Activated gamma-delta T cell (primary cell): ENCODE measurements around the gene KIF6.
"Not testable (repeated sequence)": the region's sequence is repeated elsewhere in the genome, so short reads cannot be mapped to it uniquely, and the experiment has no call there.

ENCODE experiments used
- DNase-seq: peaks from one replicate; lab custom pipeline; 2025; lab: John Stamatoyannopoulos, UW

KIF6 gene

DNA sequence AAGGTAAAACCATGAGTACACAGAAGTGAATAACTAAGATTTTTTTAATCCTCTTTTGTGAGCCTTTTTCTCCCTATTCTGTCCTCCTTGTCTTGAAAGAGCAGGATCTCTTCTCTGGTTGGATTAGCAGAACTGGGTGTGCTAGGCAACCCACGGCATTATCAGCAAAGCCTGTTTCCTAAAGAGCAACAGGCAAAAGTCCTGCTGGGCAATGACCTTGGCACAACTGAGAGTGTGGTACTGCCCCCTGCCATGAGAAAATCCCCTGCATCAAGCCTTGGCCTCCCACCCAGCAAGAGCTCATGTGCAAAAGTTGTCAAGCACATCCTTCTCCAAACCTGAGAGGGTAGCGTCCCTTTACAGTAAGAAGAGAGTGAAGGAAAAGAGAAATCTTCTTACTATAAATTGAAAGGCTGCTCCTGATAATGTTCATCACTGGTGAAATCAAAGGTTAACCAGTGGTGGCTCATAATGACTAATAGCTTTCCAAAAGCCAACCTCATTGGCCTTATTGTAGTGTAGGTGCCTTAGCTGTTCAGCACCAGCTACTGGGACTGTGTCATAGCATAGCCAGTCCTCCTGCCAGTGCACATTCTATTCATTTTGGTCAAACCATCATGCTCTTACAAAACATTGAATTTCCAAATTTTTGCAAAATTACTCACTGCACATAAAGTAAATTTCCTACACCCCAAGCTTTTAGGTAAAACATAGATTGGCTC is 17.1 kb downstream of the KIF6 start:
- no peak for DNase-seq

DNA sequence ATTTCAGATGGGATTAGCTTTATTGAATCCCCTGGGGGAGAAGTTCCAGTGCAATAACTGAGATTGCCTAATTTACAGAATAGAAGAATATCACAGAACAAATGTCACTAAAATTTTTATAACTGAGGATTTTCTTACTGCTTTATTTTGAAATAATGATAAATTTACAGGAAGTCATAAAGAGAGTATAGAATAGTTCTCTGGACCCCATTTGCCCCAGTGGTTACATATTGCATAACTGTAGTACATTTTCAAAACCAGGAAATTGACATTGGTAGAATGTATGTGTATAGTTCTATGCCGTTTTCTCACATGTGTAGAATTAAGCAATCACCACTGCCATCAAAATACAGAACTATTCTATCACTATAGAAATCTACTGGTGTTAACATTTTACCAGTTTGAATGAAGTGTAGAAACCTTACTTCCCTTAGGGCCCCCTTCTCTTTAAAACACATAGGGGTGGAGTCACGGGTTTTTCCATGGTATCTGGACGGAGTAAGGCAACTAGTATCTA is 18.3 kb downstream of the KIF6 start:
- no peak for DNase-seq

DNA sequence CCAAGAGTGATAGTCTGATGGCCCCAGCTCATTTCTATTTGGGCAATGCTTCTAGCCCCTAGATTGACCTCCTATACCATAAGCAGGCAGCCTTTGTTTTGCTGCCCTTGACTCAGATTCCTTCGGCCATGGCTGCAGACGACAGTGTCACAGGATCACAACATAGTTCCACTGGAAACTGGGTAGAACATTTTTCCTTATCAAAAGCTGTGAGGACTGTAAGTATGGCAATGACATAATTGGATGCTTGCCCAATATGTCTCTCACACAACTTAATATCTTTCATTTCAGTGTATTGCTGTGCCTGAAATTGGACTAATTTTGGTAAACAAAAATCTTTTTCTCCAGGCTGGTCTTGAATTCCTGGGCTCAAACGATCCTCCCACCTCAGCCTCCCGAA is 22.9 kb downstream of the KIF6 start:
- DNase-seq: no peak

DNA sequence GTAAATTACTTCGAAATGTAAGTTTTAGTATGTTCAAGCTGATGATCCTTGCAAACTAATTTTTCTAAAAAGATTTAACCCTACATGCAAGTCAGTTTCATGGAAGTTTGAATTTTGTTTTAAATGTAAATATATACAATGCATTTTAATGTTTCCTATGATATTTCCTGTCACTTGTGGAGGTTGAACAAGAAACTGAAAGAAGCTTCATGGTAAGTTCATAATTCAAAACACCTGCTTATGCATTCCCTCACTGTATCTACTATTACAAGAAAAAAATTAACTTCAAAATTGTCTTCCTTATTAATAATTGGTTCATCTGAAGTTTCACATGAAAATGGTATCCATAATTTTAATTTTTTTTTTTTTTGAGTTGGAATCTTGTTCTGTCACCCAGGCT is 24.8 kb downstream of the KIF6 start:
- no peak for DNase-seq

DNA sequence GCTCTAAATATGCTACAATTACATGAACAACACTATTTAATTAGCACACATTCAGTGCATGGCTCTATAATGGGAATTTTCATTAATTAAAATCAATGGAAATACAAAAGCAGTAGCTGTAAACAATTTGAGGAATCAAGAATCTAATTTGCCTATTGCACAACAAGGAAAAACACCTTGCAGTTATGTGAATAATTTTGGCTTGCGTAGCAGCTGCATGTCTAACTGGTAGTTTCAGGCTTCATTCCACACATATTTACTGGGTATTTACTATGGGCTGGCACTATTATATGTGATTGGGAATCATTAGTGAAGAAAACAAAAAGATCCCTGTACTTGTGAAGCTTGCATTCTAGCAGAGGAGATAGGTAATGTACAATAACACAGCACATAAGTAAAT is 26.4 kb downstream of the KIF6 start:
- DNase-seq: no peak

DNA sequence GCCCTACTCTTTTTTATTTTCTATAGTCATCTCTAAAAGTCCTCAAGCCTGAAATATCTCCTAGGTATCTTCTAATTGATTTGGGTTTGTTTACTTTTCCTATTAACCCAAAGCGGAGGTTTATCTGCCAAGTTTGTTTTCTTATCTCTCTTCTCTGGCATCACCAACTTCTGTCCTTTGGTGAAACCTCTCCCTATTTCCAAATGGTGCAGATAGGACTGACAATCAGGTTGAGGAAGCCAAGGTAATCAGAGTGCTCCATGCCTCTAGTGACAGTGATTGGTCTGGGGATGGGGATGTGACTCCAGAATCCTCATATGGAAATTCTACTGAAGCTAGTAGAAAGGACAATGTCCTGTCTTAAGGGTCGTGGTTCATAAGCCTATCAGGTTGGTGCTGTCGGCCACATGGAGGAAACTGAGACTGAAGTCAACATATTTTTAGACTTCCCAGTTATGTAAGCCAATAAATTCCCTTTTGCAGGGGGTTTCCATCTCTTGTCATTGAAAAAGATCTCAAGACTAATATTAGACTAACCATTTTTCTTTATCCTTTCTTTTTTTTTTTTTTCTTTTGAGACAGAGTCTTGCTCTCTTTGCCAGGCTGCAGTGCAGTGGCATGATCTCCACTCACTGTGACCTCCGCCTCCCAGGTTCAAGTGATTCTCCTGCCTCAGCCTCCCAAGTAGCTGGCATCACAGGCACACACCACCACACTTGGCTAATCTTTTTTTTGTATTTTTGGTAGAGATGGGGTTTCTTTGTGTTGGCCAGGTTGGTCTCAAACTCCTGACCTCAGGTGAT is 28.0 kb downstream of the KIF6 start:
- DNase-seq: no peak

DNA sequence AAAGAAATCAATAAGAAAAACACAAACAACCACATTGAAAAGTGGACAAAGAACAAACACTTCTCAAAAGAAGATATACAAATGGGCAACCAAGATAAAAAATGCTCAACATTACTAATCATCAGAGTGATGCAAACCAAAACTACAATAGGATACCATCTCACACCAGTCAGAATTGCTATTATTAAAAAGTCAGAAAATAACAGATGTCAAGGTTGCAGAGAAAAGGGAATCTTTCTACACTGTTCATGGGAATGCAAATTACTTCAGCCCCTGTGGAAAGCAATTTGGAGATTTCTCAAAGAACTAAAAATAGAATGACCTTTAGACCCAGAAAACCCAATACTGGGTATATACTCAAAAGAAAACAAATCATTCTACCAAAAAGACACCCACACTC is 29.8 kb downstream of the KIF6 start:
- DNase-seq: no peak

DNA sequence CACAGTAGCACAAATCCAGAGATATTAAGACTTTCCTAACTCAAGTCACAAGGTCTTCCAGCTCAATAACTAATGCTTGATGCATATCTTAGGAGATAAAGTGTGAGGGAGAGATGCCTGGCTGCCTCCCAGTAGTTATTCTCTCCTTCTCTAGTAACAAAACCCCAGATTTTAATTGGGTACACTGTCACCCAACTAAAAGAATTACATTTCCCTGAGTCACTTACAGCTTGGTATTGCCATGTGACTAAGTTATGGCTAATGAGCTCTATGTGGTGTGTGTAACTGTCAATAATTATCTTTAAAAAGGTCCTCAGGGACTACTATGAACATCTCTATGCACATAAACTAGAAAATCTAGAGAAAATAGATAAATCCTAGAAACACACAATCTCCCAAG is 32.0 kb downstream of the KIF6 start:
- DNase-seq: no peak

DNA sequence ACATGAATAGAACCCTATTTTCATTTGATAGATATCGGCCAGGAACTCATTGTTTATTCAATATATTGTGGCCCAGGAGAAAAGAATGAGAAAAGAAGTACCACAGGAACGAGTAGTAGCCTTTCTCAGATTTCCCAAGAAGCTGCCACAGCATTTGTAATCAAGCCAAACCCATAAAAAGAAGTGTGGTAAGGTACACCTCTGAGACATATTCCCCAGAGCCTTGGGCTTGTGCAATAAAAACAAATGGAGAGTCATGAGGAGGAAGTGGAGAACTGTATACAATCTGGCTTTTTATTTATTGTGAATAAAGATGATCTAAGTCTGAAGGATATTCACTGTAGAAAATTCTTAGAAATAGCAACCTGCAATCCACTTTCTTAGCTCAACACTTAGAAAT is 36.7 kb downstream of the KIF6 start:
- DNase-seq: no peak

DNA sequence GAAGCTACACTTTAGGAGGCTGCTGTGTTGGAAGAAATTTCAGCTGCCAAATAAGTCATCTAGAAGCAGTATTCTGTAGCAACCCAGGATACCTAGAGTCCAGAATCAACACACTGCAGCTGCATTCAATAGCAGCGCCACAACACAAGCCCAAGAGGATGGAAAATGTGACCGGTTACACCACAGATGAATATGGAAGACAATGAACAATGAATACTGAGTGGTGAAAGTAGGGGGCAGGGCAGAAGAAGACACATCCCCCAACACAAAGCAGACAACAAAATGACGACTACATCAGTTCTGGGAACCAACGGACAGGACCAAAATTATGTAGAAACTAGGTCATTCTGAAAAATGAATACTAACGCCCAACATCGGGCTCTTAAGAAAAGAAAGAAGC is 38.2 kb downstream of the KIF6 start:
- DNase-seq: no peak

DNA sequence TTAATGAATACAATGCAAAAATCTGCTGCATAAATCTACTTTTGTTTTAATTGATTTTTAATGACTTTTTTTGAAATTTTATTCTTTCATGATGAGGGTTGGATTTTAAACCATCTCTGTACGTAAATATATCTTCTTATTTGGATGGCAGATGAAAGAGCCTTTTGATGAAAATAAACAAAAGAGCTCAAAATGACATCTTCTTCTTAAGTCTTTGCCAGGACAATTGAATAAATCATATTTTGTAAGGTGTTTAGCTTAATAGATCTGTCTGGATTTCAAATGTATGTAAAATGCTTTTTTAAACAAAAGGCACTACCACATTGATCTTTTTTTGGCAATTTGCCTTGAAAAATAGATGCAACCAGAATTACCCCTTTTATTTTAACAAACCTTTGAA is 39.3 kb downstream of the KIF6 start:
- DNase-seq: no peak

DNA sequence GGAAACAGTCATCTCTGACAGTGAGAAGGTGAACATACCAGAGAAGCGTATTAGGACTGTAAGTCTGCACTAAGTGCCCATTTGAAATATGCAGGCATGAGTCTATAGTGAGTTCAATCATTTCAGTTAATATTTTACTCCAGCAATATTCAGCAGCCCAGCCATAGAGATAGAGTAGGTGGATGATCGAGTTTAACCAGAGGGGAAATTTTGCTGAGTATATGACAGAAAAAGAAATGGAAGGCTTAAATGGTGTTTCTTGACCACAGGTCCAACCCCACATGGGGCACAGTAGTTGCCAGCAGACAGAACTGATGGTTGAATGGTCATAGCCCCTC is 39.8 kb downstream of the KIF6 start:
- DNase-seq: no peak

DNA sequence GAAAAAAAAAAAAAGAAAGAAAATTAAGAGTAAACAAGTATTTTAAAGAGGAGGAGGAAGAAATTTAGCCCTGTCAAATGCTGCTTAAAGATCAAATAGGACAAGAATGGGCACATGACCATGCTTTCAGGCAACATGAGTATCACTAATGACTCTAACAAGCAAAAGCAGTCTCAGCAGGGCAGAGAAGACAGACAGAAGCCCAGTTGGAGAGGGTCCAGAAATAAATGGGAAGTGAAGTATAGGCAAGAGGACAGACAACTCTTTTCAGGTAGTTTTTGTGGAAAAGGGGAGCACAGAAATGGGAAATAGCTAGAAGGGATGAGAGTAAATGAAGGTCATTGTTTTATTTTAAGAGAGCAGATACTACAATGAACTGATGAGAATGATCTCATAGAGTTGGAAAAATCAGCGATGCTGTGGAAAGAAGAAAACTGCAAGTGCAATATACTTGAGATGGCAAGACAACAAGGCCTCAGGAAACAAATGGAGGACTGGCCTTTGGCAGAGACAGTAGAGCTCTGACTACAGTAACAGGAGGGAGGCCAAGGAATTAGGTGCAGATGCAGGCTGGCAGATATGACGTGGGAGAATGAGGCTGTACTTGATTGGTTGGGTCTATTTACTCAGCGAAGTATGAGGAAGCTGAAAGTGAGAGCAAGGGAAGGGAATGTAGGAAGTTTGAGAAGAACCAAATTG is 40.3 kb downstream of the KIF6 start:
- DNase-seq: no peak

DNA sequence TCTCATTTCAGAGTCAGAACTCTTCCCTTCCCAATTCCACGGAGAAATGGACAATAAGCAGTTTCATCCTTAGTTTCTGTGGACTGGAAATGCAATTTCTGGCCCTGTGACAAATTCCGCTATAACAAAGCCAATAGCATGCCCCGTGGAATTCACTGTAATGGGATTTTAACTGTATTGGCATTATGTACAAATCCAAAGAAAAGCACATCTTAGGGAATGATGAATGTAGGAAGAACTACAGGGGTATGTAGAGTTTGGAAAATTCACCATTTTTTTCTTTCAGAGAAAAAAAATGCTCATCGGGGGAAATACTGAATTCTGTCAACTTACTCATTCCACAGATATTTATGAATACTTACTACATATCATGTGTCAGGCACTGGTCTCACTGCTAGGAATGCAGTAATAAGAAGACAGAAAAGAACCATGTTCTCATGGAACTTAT is 43.5 kb downstream of the KIF6 start:
- no peak for DNase-seq

DNA sequence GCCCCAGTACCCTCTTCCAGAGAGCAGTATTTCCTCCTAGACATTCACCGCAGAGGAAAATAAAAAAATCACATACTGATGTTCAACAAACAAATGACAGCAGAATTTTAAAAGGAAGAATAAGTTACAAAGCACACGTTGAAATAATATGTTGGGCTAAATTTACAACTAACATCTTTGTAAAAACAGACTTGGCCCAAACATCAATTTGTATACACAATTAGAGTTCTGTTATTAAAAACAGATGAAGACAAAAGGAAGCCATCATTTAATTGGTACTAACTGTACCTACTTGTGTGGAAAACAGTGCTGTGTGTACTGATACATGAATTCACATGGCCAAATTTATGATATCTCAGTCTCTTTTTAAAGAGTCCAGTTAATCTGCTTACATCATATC is 46.3 kb downstream of the KIF6 start:
- no peak for DNase-seq

DNA sequence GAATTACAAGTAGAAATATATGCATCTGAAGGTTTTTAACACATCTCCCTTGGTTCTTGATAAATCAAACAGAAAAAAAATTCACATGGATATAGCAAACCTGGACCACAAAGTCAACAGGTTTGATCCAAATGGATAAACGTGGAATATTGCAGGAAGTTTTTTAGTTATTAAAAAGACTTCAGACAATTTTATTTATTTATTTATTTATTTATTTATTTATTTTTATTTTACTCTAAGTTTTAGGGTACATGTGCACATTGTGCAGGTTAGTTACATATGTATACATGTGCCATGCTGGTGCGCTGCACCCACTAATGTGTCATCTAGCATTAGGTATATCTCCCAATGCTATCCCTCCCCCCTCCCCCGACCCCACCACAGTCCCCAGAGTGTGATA is 47.9 kb downstream of the KIF6 start:
- DNase-seq: not testable (repeated sequence)

DNA sequence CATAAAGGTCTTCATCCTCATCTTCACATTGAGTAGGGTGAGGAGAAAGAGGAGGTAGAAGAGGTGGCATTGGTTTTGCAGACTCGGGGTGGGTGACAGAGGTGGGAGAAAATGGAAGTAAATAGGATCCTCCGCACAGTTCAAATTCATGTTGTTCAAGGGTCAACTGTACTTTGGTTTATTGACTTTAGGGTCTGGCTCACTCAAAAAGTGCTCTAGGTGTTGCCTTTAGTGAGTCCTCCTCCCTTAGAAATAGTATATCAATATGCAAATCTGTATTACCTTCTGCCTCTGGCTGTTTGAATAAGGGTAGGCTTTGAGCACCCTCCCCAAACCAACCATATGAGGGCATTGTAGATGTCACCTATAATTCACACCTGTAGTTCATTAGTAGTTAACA is 54.7 kb downstream of the KIF6 start:
- DNase-seq: no peak

DNA sequence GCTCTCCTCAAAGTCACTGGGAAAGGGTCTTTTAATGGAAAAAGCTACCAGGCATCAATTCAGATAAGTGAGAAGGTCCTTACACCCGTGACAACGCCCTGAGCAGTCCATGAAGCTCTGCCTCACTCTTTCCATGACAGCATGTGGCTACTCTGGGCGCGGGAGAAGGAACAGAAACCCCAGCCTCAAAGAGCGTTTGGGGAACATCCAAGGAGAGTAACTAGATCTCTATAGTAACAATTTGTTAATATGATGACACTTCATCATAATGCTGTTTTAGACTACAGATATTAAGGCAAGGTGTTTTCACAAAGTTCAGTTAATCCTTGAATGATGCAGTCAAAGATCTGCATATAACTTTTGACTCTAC is 55.2 kb downstream of the KIF6 start:
- DNase-seq: no peak

DNA sequence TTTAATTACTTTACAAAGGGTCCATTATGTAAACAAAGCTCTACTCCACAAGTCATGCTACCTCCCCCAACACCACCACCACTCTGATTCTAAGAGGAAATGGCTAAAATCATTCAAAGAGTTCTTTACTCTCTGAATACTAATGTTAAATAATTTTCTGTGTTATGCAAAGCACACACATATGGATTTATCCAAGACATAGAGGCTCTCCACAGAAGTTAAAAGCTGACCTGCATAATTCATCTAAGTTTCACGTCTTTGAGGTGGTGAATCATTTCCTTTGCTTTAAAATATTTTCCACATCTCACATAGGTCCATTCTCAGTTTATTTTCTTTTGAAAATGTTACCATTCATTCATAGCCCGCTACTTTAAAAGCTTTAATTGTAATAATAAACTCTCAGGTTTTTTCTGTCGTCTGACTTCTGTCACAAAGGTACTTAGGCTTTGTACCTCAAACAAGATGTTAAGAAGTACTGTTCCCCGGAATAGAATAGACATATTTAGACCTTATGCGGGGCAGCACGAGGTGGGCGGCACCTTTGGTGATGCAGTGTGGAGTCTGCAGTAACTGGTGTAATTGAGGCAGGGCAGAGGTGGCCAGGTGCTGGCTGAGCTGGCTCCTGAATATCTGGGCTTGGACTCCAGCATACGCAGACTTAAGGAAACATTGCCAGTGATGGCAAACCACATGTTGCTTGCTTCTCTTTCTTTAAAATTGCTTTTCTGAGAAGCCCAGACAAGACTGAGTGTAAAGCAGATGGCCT is 55.8 kb downstream of the KIF6 start:
- DNase-seq: no peak

DNA sequence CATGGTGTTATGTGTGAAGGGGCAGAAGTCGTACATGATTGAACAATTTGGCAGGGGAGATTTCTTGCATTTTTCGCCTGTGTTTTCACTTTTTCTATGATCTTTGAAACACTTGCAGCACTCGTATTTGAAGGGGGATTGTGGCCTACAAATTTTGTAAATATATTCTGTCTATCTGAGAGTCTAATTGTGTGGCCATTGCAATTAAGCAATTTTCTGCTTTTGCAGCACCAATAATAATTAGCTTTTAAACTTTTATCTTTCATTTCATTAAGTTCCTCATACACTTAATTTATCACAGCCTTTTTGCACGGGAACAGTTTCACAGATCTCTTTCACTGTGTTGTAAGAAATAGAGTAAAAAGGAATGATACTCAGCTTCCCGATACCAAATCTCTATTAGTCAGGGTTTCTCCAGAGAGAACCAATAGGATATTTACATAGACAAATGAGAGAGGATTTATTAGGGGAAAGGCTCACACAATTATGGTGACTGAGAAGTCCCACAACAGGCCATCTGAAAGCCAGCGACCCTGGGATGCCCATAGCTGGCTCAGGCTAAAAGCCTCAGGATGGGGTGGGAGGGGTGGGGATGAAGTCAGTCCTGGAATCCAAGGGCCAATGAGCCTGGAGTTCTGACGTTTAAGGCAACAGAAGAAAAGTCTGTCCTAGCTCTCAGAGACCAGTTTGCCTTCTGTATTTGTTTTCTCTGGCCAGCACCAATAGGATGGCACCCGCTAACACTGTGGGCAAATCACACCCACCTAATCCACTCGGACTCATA is 58.3 kb downstream of the KIF6 start:
- no peak for DNase-seq

DNA sequence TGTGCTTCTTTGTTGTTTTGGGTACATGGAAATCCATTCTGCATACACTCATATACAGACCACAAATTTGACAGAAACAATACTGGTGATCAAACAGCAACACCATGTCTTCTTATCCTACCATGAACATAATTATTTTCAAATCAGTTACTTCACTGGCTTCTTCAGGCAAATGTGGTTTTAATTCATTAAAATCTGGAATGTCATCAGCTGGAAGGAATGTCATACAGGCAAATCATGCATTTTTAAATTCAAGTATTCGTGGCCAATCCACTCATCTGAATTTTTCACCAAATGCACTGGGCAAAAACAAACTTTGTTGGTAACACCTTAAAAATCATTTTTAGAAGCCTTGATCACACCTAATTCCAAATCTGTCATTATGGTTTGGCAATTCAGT is 59.3 kb downstream of the KIF6 start:
- no peak for DNase-seq
